IMR-90 (cell line): ENCODE measurements around the gene TSPAN17. TPM values are rescaled to one million over a fixed set of nuclear protein-coding genes. Genes with fewer than 3 reads are reported as not detected.
A peak's percentile ranks its signal among the peaks of the same experiment; 100 is the strongest.

Experiments used
- ATAC-seq: fragments of 200-7000 bp; cut with Tn5 transposase; 2 replicates; pipeline ENCODE4 v1.9.1; 2020; ENCODE audit warnings: low read depth, mild to moderate bottlenecking, moderate library complexity
- BruUV-seq: library from RNA; stranded (reverse); fragments of 400-500 nt; replicated peaks from 2 replicates; lab custom pipeline; 2021; lab: Mats Ljungman, UMichigan
- CTCF ChIA-PET: fragments of 300-600 bp; formaldehyde crosslinking; extraction: SDS; loops from one replicate; lab custom pipeline; 2021; ENCODE audit warnings: antibody characterized with exemption; lab: Yijun Ruan, JAX
- POLR2A ChIA-PET: fragments of 300-600 bp; sonication (Branson Sonifier 250); formaldehyde crosslinking; loops from one replicate; lab custom pipeline; 2022; ENCODE audit warnings: antibody characterized with exemption; ENCODE audit not compliant: unreplicated experiment; lab: Charles Lee
- DNase-seq: peaks from one replicate; pipeline ENCODE4 v3.0.0; 2013
- H2AFZ ChIP-seq: replicated peaks from 2 replicates; pipeline ENCODE3; 2013; ENCODE audit warnings: low read length, mild to moderate bottlenecking; ENCODE audit not compliant: poor library complexity
- H2AK5ac ChIP-seq: 2 replicates; pipeline ENCODE4 v1.6.1; 2013; ENCODE audit warnings: low read depth, low read length, inconsistent platforms
- H2AK9ac ChIP-seq: replicated peaks from 2 replicates; pipeline ENCODE3; 2013; ENCODE audit warnings: mild to moderate bottlenecking, low read depth, low read length, moderate library complexity; ENCODE audit not compliant: poor library complexity
- H2BK120ac ChIP-seq: 2 replicates; pipeline ENCODE4 v1.6.1; 2013; ENCODE audit warnings: low read depth, low read length, inconsistent platforms
- H2BK15ac ChIP-seq: 3 replicates; pipeline ENCODE4 v1.6.1; 2013; ENCODE audit warnings: low read depth, low read length, inconsistent platforms
- H2BK20ac ChIP-seq: 2 replicates; pipeline ENCODE4 v1.6.1; 2013; ENCODE audit warnings: low read depth, mild to moderate bottlenecking, inconsistent platforms, low read length, moderate library complexity
- H2BK5ac ChIP-seq: 2 replicates; pipeline ENCODE4 v1.6.1; 2013; ENCODE audit warnings: mild to moderate bottlenecking, low read depth, low read length, inconsistent platforms; ENCODE audit not compliant: poor library complexity, severe bottlenecking
- H3K14ac ChIP-seq: replicated peaks from 2 replicates; pipeline ENCODE4 v1.6.1; 2013; ENCODE audit warnings: low read depth, low read length, inconsistent platforms
- H3K18ac ChIP-seq: 2 replicates; pipeline ENCODE4 v1.6.1; 2013; ENCODE audit warnings: low read depth, low read length, control low read depth
- H3K23ac ChIP-seq: 2 replicates; pipeline ENCODE4 v1.6.1; 2013; ENCODE audit warnings: low read depth, low read length, inconsistent platforms
- H3K27ac ChIP-seq: 2 replicates; pipeline ENCODE4 v1.5.1; 2013; ENCODE audit warnings: mild to moderate bottlenecking, control low read depth, low read length; ENCODE audit not compliant: insufficient read depth
- H3K27me3 ChIP-seq: 2 replicates; pipeline ENCODE4 v1.6.1; 2013; ENCODE audit warnings: low read length; ENCODE audit not compliant: control insufficient read depth, insufficient read depth
- H3K36me3 ChIP-seq: 2 replicates; pipeline ENCODE4 v1.6.1; 2013; ENCODE audit warnings: low read length, mixed read lengths; ENCODE audit not compliant: control insufficient read depth, insufficient read depth
- H3K4ac ChIP-seq: 2 replicates; pipeline ENCODE4 v1.6.1; 2013; ENCODE audit warnings: low read depth, low read length, inconsistent platforms
- H3K4me1 ChIP-seq: 2 replicates; pipeline ENCODE4 v1.6.1; 2013; ENCODE audit warnings: low read length, mixed read lengths; ENCODE audit not compliant: control insufficient read depth, insufficient read depth
- H3K4me2 ChIP-seq: 2 replicates; pipeline ENCODE4 v1.6.1; 2013; ENCODE audit warnings: low read depth, mild to moderate bottlenecking, control low read depth, low read length, moderate library complexity
- H3K4me3 ChIP-seq: 2 replicates; pipeline ENCODE4 v1.5.1; 2013; ENCODE audit warnings: low read depth, mild to moderate bottlenecking, control low read depth, low read length, moderate library complexity; ENCODE audit not compliant: insufficient read depth
- H3K56ac ChIP-seq: 2 replicates; pipeline ENCODE4 v1.6.1; 2013; ENCODE audit warnings: low read length, inconsistent platforms; ENCODE audit not compliant: insufficient read depth; ENCODE audit errors: extremely low read depth
- H3K79me1 ChIP-seq, 2 experiments: 2 replicates each; pipeline ENCODE4 v1.6.1; 2013; ENCODE audit warnings: low read length in 2 of 2, inconsistent platforms in 1 of 2, low read depth in 1 of 2
- H3K9ac ChIP-seq: 2 replicates; pipeline ENCODE4 v1.6.1; 2013; ENCODE audit warnings: low read depth, low read length, control low read depth
- H3K9me1 ChIP-seq: 2 replicates; pipeline ENCODE4 v1.6.1; 2013; ENCODE audit warnings: low read length, inconsistent platforms; ENCODE audit not compliant: insufficient read depth
- H3K9me3 ChIP-seq: 2 replicates; pipeline ENCODE4 v1.6.1; 2013; ENCODE audit warnings: low read length; ENCODE audit not compliant: control insufficient read depth, insufficient read depth
- H4K20me1 ChIP-seq: 2 replicates; pipeline ENCODE4 v1.6.1; 2013; ENCODE audit warnings: low read length, inconsistent platforms; ENCODE audit not compliant: insufficient read depth
- H4K5ac ChIP-seq: 2 replicates; pipeline ENCODE4 v1.6.1; 2013; ENCODE audit warnings: mild to moderate bottlenecking, low read depth, low read length, control low read depth
- H4K8ac ChIP-seq, 2 experiments: 2 replicates each; pipeline ENCODE4 v1.6.1; 2013; ENCODE audit warnings: low read depth in 2 of 2, low read length in 2 of 2, control low read depth in 1 of 2, inconsistent platforms in 1 of 2
- H4K91ac ChIP-seq: 2 replicates; pipeline ENCODE4 v1.6.1; 2013; ENCODE audit warnings: low read depth, low read length, inconsistent platforms; ENCODE audit not compliant: insufficient read depth
- BHLHE40 ChIP-seq: fragments of 150-350 bp; IDR thresholded peaks from 2 replicates; pipeline ENCODE4 v1.6.1; 2016; ENCODE audit warnings: mild to moderate bottlenecking, low read depth, low read length
- CEBPB ChIP-seq: IDR thresholded peaks from 2 replicates; pipeline ENCODE4 v1.6.1; 2012; ENCODE audit warnings: low read depth, low read length, improper control_type of control experiment
- CHD1 ChIP-seq: IDR thresholded peaks from 2 replicates; pipeline ENCODE4 v1.6.1; 2012; ENCODE audit warnings: low read depth, low read length, improper control_type of control experiment
- FOS ChIP-seq: fragments of 150-350 bp; IDR thresholded peaks from 2 replicates; pipeline ENCODE4 v1.6.1; 2016; ENCODE audit warnings: low read depth, low read length
- MAFK ChIP-seq: IDR thresholded peaks from 2 replicates; pipeline ENCODE4 v1.6.1; 2012; ENCODE audit warnings: low read depth, low read length, improper control_type of control experiment
- MAZ ChIP-seq: IDR thresholded peaks from 2 replicates; pipeline ENCODE4 v1.6.1; 2012; ENCODE audit warnings: low read depth, mild to moderate bottlenecking, low read length, improper control_type of control experiment, moderate library complexity, borderline replicate concordance
- MXI1 ChIP-seq: IDR thresholded peaks from 2 replicates; pipeline ENCODE4 v1.6.1; 2012; ENCODE audit warnings: low read depth, mild to moderate bottlenecking, low read length, moderate library complexity, borderline replicate concordance
- NFE2L2 ChIP-seq: fragments of 150-350 bp; IDR thresholded peaks from 2 replicates; pipeline ENCODE4 v1.6.1; 2016; ENCODE audit warnings: low read depth, mild to moderate bottlenecking, low read length
- POLR2A ChIP-seq: IDR thresholded peaks from 2 replicates; pipeline ENCODE4 v1.6.1; 2012; ENCODE audit warnings: mild to moderate bottlenecking, low read depth, low read length
- RAD21 ChIP-seq: IDR thresholded peaks from 2 replicates; pipeline ENCODE4 v1.6.1; 2012; ENCODE audit warnings: low read length, improper control_type of control experiment
- RCOR1 ChIP-seq: IDR thresholded peaks from 2 replicates; pipeline ENCODE4 v1.6.1; 2012; ENCODE audit warnings: mild to moderate bottlenecking, low read length, improper control_type of control experiment; ENCODE audit not compliant: insufficient replicate concordance
- RFX5 ChIP-seq: IDR thresholded peaks from 2 replicates; pipeline ENCODE4 v1.8.0; 2012; ENCODE audit warnings: low read depth, mild to moderate bottlenecking, low read length, moderate library complexity
- SMC3 ChIP-seq: fragments of 150-350 bp; IDR thresholded peaks from 2 replicates; pipeline ENCODE4 v1.6.1; 2016; ENCODE audit warnings: low read depth, mild to moderate bottlenecking, antibody characterized with exemption, low read length, moderate library complexity
- WGBS, 2 experiments: methylation state at CpG; one replicate each; pipeline versions ENCODE4 v1.1.5 to v1.1.7; 2013; ENCODE audit warnings: missing lambda C conversion rate in 2 of 2; ENCODE audit not compliant: insufficient read length in 1 of 2; ENCODE audit errors: extremely low coverage in 2 of 2; 5-methylcytosine and 5-hydroxymethylcytosine counted together
- dilution Hi-C: fragments of 300-500 bp; cut with HindIII; formaldehyde crosslinking; loops from one replicate; pipeline ENCODE4 v1.14.3; 2018; ENCODE audit warnings: low sequenced_read_pairs; ENCODE audit not compliant: unreplicated experiment
- in situ Hi-C: fragments of 300-500 bp; cut with MboI; formaldehyde crosslinking; loops from 3 replicates; pipeline ENCODE4 v1.14.3; 2019; ENCODE audit warnings: low sequenced_read_pairs, inconsistent platforms, mixed read lengths
- intact Hi-C: fragments of 100-400 bp; cut with micrococcal nuclease; formaldehyde crosslinking; loops from 2 replicates; pipeline ENCODE4 v1.10.0; 2022
- polyA plus RNA-seq, 3 experiments: library from polyadenylated mRNA; depleted of rRNA; stranded (reverse); fragments of >200 nt; gene quantifications; 2 replicates each; pipeline ENCODE4 v1.2.3, GENCODE V29; 2012; ENCODE audit warnings: low replicate concordance in 1 of 3
- total RNA-seq: library from RNA; depleted of rRNA; stranded (reverse); fragments of >200 nt; gene quantifications from 2 replicates; pipeline ENCODE4 v1.2.3, GENCODE V29; 2012
- TF ChIP-seq, protein P1 (sequence below): fragments of 150-350 bp; IDR thresholded peaks from 2 replicates; pipeline ENCODE4 v1.6.1; 2016; ENCODE audit warnings: low read depth, mild to moderate bottlenecking, low read length, moderate library complexity, borderline replicate concordance
- TF ChIP-seq, protein P2 (sequence below): fragments of 150-350 bp; IDR thresholded peaks from 2 replicates; pipeline ENCODE4 v1.6.1; 2017; ENCODE audit warnings: mild to moderate bottlenecking, antibody characterized with exemption, low read length, low read depth
- TF ChIP-seq, protein P3 (sequence below): conservative IDR thresholded peaks from 2 replicates; pipeline ENCODE4 v1.5.1; 2012; ENCODE audit warnings: mild to moderate bottlenecking, low read depth, low read length, improper control_type of control experiment

Gene TSPAN17
- total and polyA plus RNA-seq, 2 of the 4 experiments (the other 2 are of a cell fraction): 34.2 to 41.6 TPM

DNA sequence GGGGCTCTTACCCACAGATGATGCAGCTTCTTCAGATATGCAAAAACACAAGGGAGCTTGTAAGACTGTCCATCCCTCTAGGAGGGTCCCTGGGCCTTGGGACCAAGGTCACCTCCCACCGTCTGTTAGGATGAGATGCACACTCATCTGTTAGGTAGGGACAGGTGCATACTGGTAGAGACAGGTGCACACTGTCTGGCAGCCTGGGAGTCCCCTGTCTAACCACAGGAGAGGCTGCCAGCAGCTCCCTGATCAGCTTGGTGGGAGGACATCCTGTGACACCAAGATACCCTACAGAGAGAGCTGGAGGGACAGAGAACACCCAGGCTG, 13.2 kb downstream of the TSPAN17 start:
- intact Hi-C loops (loop anchor here (2.0 to 10.0 kb wide), 2 partner anchors 154 to 298 kb away; partner anchors contain the start of gene UNC5A), dilution Hi-C loops (no loop called here), in situ Hi-C loops (no loop called here)

More for the DNA sequence above, 13.2 kb downstream of the TSPAN17 start:
- no peak overlapping the region for H2BK5ac ChIP-seq
- POLR2A ChIA-PET: no interaction called here
- peak overlapping the region; percentile 18 for H2AFZ ChIP-seq
- no peak overlapping the region for H4K5ac ChIP-seq
- no peak overlapping the region for H4K91ac ChIP-seq
- no peak overlapping the region for H3K23ac ChIP-seq
- no peak overlapping the region for H3K4me3 ChIP-seq
- H3K4me2 ChIP-seq: no peak overlapping the region
- H3K9me1 ChIP-seq: peaks cover 3% of the 10 kb centered on the region; the same call in 1 of the 2 replicates
- TF ChIP-seq MAZ (no peak), RFX5 (no peak), FOS (no peak), BHLHE40 (no peak), MXI1 (no peak), POLR2A (no peak), CHD1 (no peak), MAFK (no peak), SMC3 (no peak), RAD21 (no peak), RCOR1 (no peak), CEBPB (no peak), NFE2L2 (no peak)
- TF ChIP-seq, protein P1, sequence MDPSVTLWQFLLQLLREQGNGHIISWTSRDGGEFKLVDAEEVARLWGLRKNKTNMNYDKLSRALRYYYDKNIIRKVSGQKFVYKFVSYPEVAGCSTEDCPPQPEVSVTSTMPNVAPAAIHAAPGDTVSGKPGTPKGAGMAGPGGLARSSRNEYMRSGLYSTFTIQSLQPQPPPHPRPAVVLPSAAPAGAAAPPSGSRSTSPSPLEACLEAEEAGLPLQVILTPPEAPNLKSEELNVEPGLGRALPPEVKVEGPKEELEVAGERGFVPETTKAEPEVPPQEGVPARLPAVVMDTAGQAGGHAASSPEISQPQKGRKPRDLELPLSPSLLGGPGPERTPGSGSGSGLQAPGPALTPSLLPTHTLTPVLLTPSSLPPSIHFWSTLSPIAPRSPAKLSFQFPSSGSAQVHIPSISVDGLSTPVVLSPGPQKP: no peak
- TF ChIP-seq, protein P2, sequence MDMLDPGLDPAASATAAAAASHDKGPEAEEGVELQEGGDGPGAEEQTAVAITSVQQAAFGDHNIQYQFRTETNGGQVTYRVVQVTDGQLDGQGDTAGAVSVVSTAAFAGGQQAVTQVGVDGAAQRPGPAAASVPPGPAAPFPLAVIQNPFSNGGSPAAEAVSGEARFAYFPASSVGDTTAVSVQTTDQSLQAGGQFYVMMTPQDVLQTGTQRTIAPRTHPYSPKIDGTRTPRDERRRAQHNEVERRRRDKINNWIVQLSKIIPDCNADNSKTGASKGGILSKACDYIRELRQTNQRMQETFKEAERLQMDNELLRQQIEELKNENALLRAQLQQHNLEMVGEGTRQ: no peak
- TF ChIP-seq, protein P3, sequence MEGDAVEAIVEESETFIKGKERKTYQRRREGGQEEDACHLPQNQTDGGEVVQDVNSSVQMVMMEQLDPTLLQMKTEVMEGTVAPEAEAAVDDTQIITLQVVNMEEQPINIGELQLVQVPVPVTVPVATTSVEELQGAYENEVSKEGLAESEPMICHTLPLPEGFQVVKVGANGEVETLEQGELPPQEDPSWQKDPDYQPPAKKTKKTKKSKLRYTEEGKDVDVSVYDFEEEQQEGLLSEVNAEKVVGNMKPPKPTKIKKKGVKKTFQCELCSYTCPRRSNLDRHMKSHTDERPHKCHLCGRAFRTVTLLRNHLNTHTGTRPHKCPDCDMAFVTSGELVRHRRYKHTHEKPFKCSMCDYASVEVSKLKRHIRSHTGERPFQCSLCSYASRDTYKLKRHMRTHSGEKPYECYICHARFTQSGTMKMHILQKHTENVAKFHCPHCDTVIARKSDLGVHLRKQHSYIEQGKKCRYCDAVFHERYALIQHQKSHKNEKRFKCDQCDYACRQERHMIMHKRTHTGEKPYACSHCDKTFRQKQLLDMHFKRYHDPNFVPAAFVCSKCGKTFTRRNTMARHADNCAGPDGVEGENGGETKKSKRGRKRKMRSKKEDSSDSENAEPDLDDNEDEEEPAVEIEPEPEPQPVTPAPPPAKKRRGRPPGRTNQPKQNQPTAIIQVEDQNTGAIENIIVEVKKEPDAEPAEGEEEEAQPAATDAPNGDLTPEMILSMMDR: no peak
- no peak overlapping the region for H4K8ac ChIP-seq
- peaks cover 17% of the 10 kb centered on the region for H3K27me3 ChIP-seq
- no TSS peak for BruUV-seq
- H3K18ac ChIP-seq: no peak overlapping the region
- WGBS, 2 experiments: no CpG with 5 or more reads among the region's 1 CpG
- no peak overlapping the region for H3K56ac ChIP-seq
- no peak overlapping the region for H2AK5ac ChIP-seq
- CTCF ChIA-PET: interaction anchor here (0.5 to 1.4 kb wide), 23 partner anchors 9 to 931 kb away, joined by 3 to 13 read pairs (median 3); partner anchors contain the start of genes EIF4E1B, SNCB and TSPAN17
- H3K27ac ChIP-seq: no peak overlapping the region
- no peak overlapping the region for H2BK20ac ChIP-seq
- H3K4me1 ChIP-seq: no peaks in the 10 kb centered on the region
- H3K79me1 ChIP-seq: no peaks in the 10 kb centered on the region
- H3K14ac ChIP-seq: no peak overlapping the region
- H3K9me3 ChIP-seq: no peaks in the 10 kb centered on the region
- peak overlapping the region; percentile 75 for H2AK9ac ChIP-seq
- DNase-seq (no peak), ATAC-seq (no peak)
- H4K20me1 ChIP-seq: peaks cover 7% of the 10 kb centered on the region
- H3K9ac ChIP-seq: no peak overlapping the region
- H3K36me3 ChIP-seq: no peaks in the 10 kb centered on the region; the same call in 1 of the 2 replicates
- no peak overlapping the region for H2BK15ac ChIP-seq
- no peak overlapping the region for H2BK120ac ChIP-seq
- H3K4ac ChIP-seq: no peak overlapping the region
